Endothelial cell of umbilical vein (primary cell): Measurements from ENCODE around the gene CACNA1E. TPM values are rescaled to one million over a fixed set of nuclear protein-coding genes. Genes with fewer than 3 reads are reported as not detected.

Source experiments
- BruUV-seq: library from RNA; stranded (reverse); fragments of 400-500 nt; replicated peaks from 2 replicates; lab custom pipeline; 2021; lab: Mats Ljungman, UMichigan
- CTCF ChIA-PET: fragments of 300-600, 350-600 bp; sonication (Branson Sonifier 250); formaldehyde crosslinking; loops from one replicate; lab custom pipeline; 2021; ENCODE audit warnings: antibody characterized with exemption, inconsistent platforms; lab: Charles Lee
- POLR2A ChIA-PET: fragments of 300-600, 350-600 bp; sonication (Branson Sonifier 250); formaldehyde crosslinking; loops from one replicate; lab custom pipeline; 2021; ENCODE audit warnings: antibody characterized with exemption, inconsistent platforms; lab: Charles Lee
- DNase-seq: peaks from one replicate; pipeline ENCODE4 v3.0.0-alpha.2; 2011; ENCODE audit warnings: low read depth, low spot score
- FAIRE-seq: peaks from 2 replicates; lab custom pipeline; 2011; peaks lifted over from hg19 to GRCh38; lab: Jason Lieb, UNC
- H2AFZ ChIP-seq: 2 replicates; pipeline ENCODE4 v1.6.0; 2012; ENCODE audit warnings: low read depth, low read length, control low read depth, inconsistent platforms
- H3K27ac ChIP-seq: 2 replicates; pipeline ENCODE4 v1.5.1; 2011; ENCODE audit warnings: low read depth, mild to moderate bottlenecking, control low read depth, low read length, moderate library complexity; ENCODE audit not compliant: insufficient read depth
- H3K27me3 ChIP-seq, 2 experiments: 2 replicates each; pipeline versions ENCODE4 v1.6.0 to v1.6.1; 2011; ENCODE audit warnings: low read length in 2 of 2, mixed read lengths in 1 of 2; ENCODE audit not compliant: control insufficient read depth in 2 of 2, insufficient read depth in 2 of 2
- H3K36me3 ChIP-seq, 2 experiments: 2 replicates in 1 of 2; 3 replicates in 1 of 2; pipeline ENCODE4 v1.5.1; 2011; ENCODE audit warnings: low read length in 2 of 2, mild to moderate bottlenecking in 1 of 2, moderate library complexity in 1 of 2; ENCODE audit not compliant: control insufficient read depth in 2 of 2, insufficient read depth in 2 of 2; ENCODE audit errors: extremely low read depth in 1 of 2
- H3K4me1 ChIP-seq: 3 replicates; pipeline ENCODE4 v1.5.1; 2011; ENCODE audit warnings: mild to moderate bottlenecking, low read length; ENCODE audit not compliant: control insufficient read depth, insufficient read depth; ENCODE audit errors: extremely low read depth
- H3K4me2 ChIP-seq: 2 replicates; pipeline ENCODE4 v1.6.1; 2011; ENCODE audit warnings: low read length, control low read depth, mixed read lengths; ENCODE audit not compliant: insufficient read depth
- H3K4me3 ChIP-seq, 3 experiments: fragments of 200-600 bp in 1 of 3; sonication (generic), shearing (Covaris generic) in 1 of 3; replicated peaks in 1 of 3; 2 replicates each; pipeline ENCODE4 v1.5.1; 2011 to 2016; ENCODE audit warnings: control low read depth in 3 of 3, low read length in 3 of 3, mild to moderate bottlenecking in 2 of 3, inconsistent platforms in 1 of 3, low read depth in 1 of 3, moderate library complexity in 1 of 3; ENCODE audit not compliant: insufficient read depth in 1 of 3
- H3K79me2 ChIP-seq: 2 replicates; pipeline ENCODE4 v1.6.0; 2012; ENCODE audit warnings: low read length, inconsistent platforms; ENCODE audit not compliant: control insufficient read depth, insufficient read depth
- H3K9ac ChIP-seq: replicated peaks from 2 replicates; pipeline ENCODE3; 2011; ENCODE audit warnings: low read length, control low read depth; ENCODE audit not compliant: insufficient read depth; ENCODE audit errors: extremely low read depth
- H3K9me1 ChIP-seq: replicated peaks from 3 replicates; pipeline ENCODE4 v1.6.0; 2011; ENCODE audit warnings: mild to moderate bottlenecking, low read length; ENCODE audit not compliant: control insufficient read depth, insufficient read depth; ENCODE audit errors: extremely low read depth
- H3K9me3 ChIP-seq: replicated peaks from 2 replicates; pipeline ENCODE4 v1.5.1; 2012; ENCODE audit warnings: low read length, inconsistent platforms; ENCODE audit not compliant: control insufficient read depth, insufficient read depth
- H4K20me1 ChIP-seq: replicated peaks from 2 replicates; pipeline ENCODE3; 2011; ENCODE audit warnings: mild to moderate bottlenecking, low read length; ENCODE audit not compliant: control insufficient read depth, insufficient read depth; ENCODE audit errors: extremely low read depth
- CTCF ChIP-seq, 2 donors: IDR thresholded peaks; 1 replicate in 1 of 2; 2 replicates in 1 of 2; pipeline ENCODE4 v1.5.1; 2011; ENCODE audit warnings: low read length in 2 of 2, mild to moderate bottlenecking in 2 of 2, moderate library complexity in 2 of 2, control low read depth in 1 of 2, inconsistent platforms in 1 of 2, low read depth in 1 of 2; ENCODE audit not compliant: insufficient read depth in 1 of 2; ENCODE audit errors: extremely low read depth in 1 of 2
- EZH2 ChIP-seq: IDR thresholded peaks from 2 replicates; pipeline ENCODE4 v1.6.1; 2012; ENCODE audit warnings: borderline replicate concordance, low read depth, mild to moderate bottlenecking, moderate library complexity, low read length, inconsistent platforms; ENCODE audit not compliant: severe bottlenecking
- FOS ChIP-seq: IDR thresholded peaks from 2 replicates; pipeline ENCODE4 v1.6.1; 2011; ENCODE audit warnings: mild to moderate bottlenecking, low read length, moderate library complexity, borderline replicate concordance; ENCODE audit not compliant: insufficient read depth
- GATA2 ChIP-seq: IDR thresholded peaks from 2 replicates; pipeline ENCODE4 v1.7.0; 2011; ENCODE audit warnings: low read depth, mild to moderate bottlenecking, moderate library complexity, mixed read lengths, low read length; ENCODE audit not compliant: insufficient read length, insufficient read depth
- JUN ChIP-seq: IDR thresholded peaks from 2 replicates; pipeline ENCODE4 v1.6.1; 2011; ENCODE audit warnings: borderline replicate concordance, low read depth; ENCODE audit not compliant: insufficient read length, insufficient read depth
- MAX ChIP-seq: IDR thresholded peaks from 2 replicates; pipeline ENCODE4 v1.6.1; 2011; ENCODE audit not compliant: insufficient read depth, insufficient read length
- MYC ChIP-seq: IDR thresholded peaks from one replicate; pipeline ENCODE4 v1.6.1; 2011; ENCODE audit warnings: mild to moderate bottlenecking, low read depth, low read length
- POLR2A ChIP-seq: IDR thresholded peaks from 2 replicates; pipeline ENCODE4 v1.6.1; 2012; ENCODE audit warnings: low read depth, mild to moderate bottlenecking, control low read depth, low read length
- POLR2AphosphoS5 ChIP-seq: IDR thresholded peaks from 2 replicates; pipeline ENCODE4 v1.6.1; 2012; ENCODE audit warnings: low read depth, mild to moderate bottlenecking, control low read depth, low read length, moderate library complexity; ENCODE audit not compliant: insufficient read depth
- dilution Hi-C: fragments of 300-500 bp; cut with MboI; formaldehyde crosslinking; loops from one replicate; pipeline ENCODE4 v1.15.0; 2019; ENCODE audit warnings: low sequenced_read_pairs; ENCODE audit not compliant: extremely low pct_ligation_motif_present
- intact Hi-C: fragments of 100-400 bp; cut with micrococcal nuclease; formaldehyde crosslinking; loops from one replicate; pipeline ENCODE4 v1.10.0; 2022
- polyA plus RNA-seq, 4 experiments: library from polyadenylated mRNA; depleted of rRNA in 3 of 4; stranded (reverse) in 3 of 4; unstranded in 1 of 4; fragments of >200 nt; gene quantifications; 2 replicates each; pipeline versions ENCODE4 v1.2.1 to v1.2.3, GENCODE V29; 2011 to 2012; ENCODE audit warnings: missing spikeins in 1 of 4
- total RNA-seq: library from RNA; stranded (reverse); gene quantifications from 2 replicates; pipeline ENCODE4 v1.2.3, GENCODE V29; 2021

CACNA1E gene
- total and polyA plus RNA-seq, 2 donors (not counting 3 experiments of a cell fraction or from before 2014, with no cell fraction given): not detected

GRCh38 chr1:181675918-181676190 is 192.5 kb downstream of the CACNA1E start:
- BruUV-seq: no TSS peak
- Histone ChIP-seq H2AFZ (no peak overlapping the region), H3K27ac (no peak overlapping the region), H3K9ac (no peak overlapping the region), H3K4me1 (no peaks in the 10 kb centered on the region), H4K20me1 (no peaks in the 10 kb centered on the region), H3K27me3 (no peaks in the 10 kb centered on the region), H3K79me2 (no peaks in the 10 kb centered on the region), H3K4me3 (no peak overlapping the region), H3K9me1 (no peaks in the 10 kb centered on the region), H3K36me3 (no peaks in the 10 kb centered on the region), H3K4me2 (no peak overlapping the region), H3K9me3 (no peaks in the 10 kb centered on the region)
- intact Hi-C loops (no loop called here), dilution Hi-C loops (no loop called here)
- TF ChIP-seq FOS (no peak), POLR2AphosphoS5 (no peak), JUN (no peak), GATA2 (no peak), MYC (no peak), POLR2A (no peak), MAX (no peak), CTCF (IDR thresholded peaks at IDR 0.05; ENCODE audit: extremely low read depth in 1 of 2, insufficient read depth in 1 of 2, low read depth in 1 of 2, low read length in 2 of 2) (no peak), EZH2 (no peak)
- ChIA-PET POLR2A (no interaction called here), CTCF (no interaction called here)
- FAIRE-seq (no peak), DNase-seq (no peak)
